A673 (cell line): ENCODE data around the gene KHDC1L.

Source experiments
- EZH2 ChIP-seq: fragments of 200-600 bp; sonication (generic); IDR thresholded peaks from 2 replicates; pipeline ENCODE4 v1.6.1; 2017; ENCODE audit warnings: borderline replicate concordance, low read depth, mild to moderate bottlenecking, mixed read lengths, antibody characterized with exemption, low read length; ENCODE audit not compliant: poor library complexity, severe bottlenecking
- TF ChIP-seq, protein P1 (sequence below): fragments of 300-800, 200-600 bp; sonication (generic); conservative IDR thresholded peaks from 2 replicates; pipeline ENCODE4 v1.5.1; 2017; ENCODE audit warnings: low read depth, mild to moderate bottlenecking, antibody characterized with exemption, low read length, moderate library complexity, mixed read lengths

DNA sequence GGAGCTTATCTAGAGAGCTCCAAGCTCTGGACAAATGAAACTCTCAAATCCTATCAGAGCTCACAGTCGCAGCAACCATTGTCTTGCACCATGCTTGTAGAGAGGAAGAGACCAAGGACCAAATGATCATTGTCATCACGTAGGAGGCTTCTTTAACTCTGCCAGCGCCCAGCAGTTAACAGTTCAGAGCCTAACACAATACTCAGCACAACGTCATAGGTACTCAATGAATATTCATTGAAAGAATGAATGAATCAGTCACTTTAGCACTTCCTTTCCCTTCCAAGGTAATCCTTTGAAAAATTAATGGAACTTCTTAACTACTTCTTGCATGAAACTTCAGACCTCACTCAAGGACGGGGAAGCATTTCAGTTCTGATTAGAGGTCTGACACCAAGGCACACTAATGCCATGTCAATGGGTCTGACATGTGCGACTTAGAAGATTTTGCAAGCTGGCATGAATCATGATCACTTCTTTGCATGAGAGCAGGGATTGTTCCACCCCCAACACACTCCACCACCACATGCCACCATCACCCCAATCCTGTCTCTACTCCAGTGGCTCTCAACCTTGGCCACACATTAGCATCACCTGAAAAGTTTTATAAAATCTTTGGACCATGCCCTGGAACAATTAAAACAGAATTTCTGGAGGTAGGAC lies 45.1 kb downstream of the KHDC1L start:
- TF ChIP-seq, protein P1, sequence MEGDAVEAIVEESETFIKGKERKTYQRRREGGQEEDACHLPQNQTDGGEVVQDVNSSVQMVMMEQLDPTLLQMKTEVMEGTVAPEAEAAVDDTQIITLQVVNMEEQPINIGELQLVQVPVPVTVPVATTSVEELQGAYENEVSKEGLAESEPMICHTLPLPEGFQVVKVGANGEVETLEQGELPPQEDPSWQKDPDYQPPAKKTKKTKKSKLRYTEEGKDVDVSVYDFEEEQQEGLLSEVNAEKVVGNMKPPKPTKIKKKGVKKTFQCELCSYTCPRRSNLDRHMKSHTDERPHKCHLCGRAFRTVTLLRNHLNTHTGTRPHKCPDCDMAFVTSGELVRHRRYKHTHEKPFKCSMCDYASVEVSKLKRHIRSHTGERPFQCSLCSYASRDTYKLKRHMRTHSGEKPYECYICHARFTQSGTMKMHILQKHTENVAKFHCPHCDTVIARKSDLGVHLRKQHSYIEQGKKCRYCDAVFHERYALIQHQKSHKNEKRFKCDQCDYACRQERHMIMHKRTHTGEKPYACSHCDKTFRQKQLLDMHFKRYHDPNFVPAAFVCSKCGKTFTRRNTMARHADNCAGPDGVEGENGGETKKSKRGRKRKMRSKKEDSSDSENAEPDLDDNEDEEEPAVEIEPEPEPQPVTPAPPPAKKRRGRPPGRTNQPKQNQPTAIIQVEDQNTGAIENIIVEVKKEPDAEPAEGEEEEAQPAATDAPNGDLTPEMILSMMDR, result no peak
- TF ChIP-seq EZH2, result no peak
